HAP-1 (cell line): ENCODE results near the gene NXPE1.

ENCODE experiments used
- DNase-seq, 2 experiments: peaks; one replicate each; pipeline ENCODE4 v3.0.0-alpha.2; 2016 to 2020; ENCODE audit warnings: low spot score in 2 of 2
- H3K27me3 ChIP-seq: fragments of 250-450 bp; sonication (Bioruptor Pico); 2 replicates; pipeline ENCODE4 v1.5.1; 2020; ENCODE audit warnings: low read depth, mild to moderate bottlenecking, moderate library complexity
- H3K36me3 ChIP-seq: fragments of 250-450 bp; sonication (Bioruptor Pico); replicated peaks from 2 replicates; pipeline ENCODE4 v1.5.1; 2020; ENCODE audit warnings: mild to moderate bottlenecking
- H3K4me1 ChIP-seq: fragments of 250-450 bp; sonication (Bioruptor Pico); 2 replicates; pipeline ENCODE4 v1.5.1; 2020; ENCODE audit warnings: mild to moderate bottlenecking
- H3K4me3 ChIP-seq: fragments of 250-450 bp; sonication (Bioruptor Pico); 2 replicates; pipeline ENCODE4 v1.5.1; 2020; ENCODE audit warnings: mild to moderate bottlenecking, moderate library complexity
- H3K9me3 ChIP-seq: fragments of 250-450 bp; sonication (Bioruptor Pico); 2 replicates; pipeline ENCODE4 v1.5.1; 2020; ENCODE audit warnings: mild to moderate bottlenecking, moderate library complexity
- in situ Hi-C: fragments of 300-500 bp; cut with MboI; formaldehyde crosslinking; loops from 3 replicates; pipeline ENCODE4 v1.14.3; 2020; ENCODE audit warnings: low sequenced_read_pairs, inconsistent platforms, mixed read lengths

Gene NXPE1

DNA sequence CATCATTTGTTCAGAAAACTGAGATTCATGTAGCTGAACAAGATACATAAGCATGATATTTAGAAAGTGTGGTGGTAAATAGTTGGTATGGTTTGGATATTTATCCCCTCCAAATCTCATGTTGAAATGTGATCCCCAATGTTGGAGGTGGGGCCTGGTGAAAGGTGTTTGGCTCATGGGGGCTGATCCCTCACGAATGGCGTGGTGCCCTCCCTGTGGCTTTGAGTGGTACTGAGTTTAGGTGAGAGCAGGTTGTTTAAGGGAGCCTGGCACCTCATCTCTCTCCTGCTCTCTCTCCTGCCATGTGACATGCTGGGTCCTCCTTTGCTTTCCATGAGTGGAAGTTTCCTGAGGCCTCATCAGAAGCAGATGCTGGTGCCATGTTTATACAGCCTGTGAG lies 48.1 kb downstream of the NXPE1 start:
- H3K9me3 ChIP-seq: no peaks in the 10 kb centered on the region; the same call in 1 of the 2 replicates
- in situ Hi-C loops: no loop called here
- no peak for DNase-seq

DNA sequence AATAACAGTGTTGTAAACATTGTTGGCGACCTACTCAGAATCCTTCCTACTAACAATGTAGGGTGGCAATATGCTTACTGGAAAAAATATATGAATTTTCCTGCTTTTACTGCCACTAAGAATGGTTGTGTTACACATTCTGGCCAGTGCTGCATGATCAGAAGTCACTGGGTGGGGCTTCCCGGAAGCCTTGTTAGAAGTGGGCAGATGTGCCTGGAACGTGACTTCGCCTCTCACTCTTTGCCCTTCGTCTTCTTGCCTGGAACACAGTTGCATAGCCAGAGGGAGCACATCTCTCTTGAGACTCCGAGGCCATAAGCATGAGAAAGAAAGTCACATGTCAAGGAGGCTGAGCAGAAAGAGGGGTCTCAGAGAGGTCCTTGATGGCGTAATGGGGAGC lies 48.6 kb downstream of the NXPE1 start:
- no peaks in the 10 kb centered on the region; the same call in 1 of the 2 replicates for H3K9me3 ChIP-seq
- H3K4me3 ChIP-seq: no peak overlapping the region
- DNase-seq: no peak
- no peaks in the 10 kb centered on the region for H3K27me3 ChIP-seq
- no peaks in the 10 kb centered on the region for H3K36me3 ChIP-seq
- in situ Hi-C loops: no loop called here
- H3K4me1 ChIP-seq: no peaks in the 10 kb centered on the region

More for the DNA sequence above, 48.1 kb downstream of the NXPE1 start:
- Histone ChIP-seq H3K36me3 (no peaks in the 10 kb centered on the region), H3K27me3 (no peaks in the 10 kb centered on the region), H3K4me3 (no peak overlapping the region), H3K4me1 (no peaks in the 10 kb centered on the region)

DNA sequence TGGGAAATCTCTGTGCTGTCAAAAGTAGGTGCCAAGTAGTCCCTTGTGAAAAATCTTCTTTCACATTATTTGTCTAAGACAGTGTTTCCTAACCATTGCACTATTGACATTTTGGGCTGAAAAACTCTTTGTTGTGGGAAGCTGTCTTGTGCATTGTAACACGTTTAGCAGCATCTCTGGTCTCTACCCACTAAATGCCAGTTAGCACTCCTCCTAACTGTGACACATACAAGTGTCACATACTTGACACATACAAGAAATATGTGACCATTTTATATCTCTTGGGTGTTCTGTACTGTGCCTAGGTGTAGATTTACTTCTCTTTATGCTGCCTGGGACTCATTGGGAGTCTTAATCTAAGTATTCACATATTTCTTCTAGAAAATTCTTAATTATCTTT lies 57.8 kb downstream of the NXPE1 start:
- Histone ChIP-seq H3K36me3 (no peaks in the 10 kb centered on the region), H3K9me3 (no peaks in the 10 kb centered on the region), H3K4me1 (no peaks in the 10 kb centered on the region), H3K4me3 (no peak overlapping the region), H3K27me3 (no peaks in the 10 kb centered on the region)
- in situ Hi-C loops: no loop called here
- no peak for DNase-seq

DNA sequence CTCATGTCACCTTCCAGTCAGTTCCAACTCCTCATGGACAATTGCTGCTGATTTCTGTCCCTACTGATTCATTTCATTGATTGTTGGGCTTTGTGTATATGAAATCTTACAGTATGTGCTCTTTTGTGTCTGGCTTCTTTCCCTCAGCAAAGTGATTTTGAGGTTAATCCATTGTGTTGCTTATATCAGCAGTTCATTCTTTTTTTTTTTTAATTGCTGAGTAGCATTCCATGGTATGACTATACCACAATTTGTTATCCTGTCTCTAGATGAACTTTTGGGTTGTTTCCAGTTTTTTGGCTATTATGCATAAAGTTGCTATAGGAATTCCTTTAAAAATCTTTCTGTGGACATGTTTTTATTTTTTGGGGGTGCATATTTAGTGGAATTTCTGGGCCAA lies 59.9 kb downstream of the NXPE1 start:
- H3K9me3 ChIP-seq: no peaks in the 10 kb centered on the region
- no peaks in the 10 kb centered on the region for H3K27me3 ChIP-seq
- no peak for DNase-seq
- no peaks in the 10 kb centered on the region for H3K4me1 ChIP-seq
- in situ Hi-C loops: no loop called here
- H3K4me3 ChIP-seq: no peak overlapping the region
- no peaks in the 10 kb centered on the region for H3K36me3 ChIP-seq

DNA sequence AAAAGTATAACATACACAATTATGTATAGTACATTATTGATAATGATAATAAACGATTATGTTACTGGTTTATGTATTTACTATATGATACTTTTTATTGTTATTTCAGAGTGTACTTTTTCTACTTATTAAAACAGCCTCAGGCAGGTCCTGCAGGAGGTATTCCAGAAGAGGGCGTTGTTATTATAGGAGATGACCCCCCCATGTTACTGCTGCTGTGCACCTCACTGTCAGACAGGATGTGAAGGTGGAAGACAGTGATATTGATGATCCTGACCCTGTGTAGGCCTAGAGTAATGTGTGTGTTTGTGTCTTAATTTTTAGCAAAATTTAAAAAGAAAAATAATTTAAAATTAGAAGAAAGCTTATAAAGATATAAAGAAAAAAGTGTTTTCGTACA lies 62.8 kb downstream of the NXPE1 start:
- Histone ChIP-seq H3K4me3 (no peak overlapping the region), H3K9me3 (no peaks in the 10 kb centered on the region), H3K4me1 (no peaks in the 10 kb centered on the region), H3K36me3 (no peaks in the 10 kb centered on the region), H3K27me3 (no peaks in the 10 kb centered on the region)
- in situ Hi-C loops: no loop called here
- DNase-seq: no peak

DNA sequence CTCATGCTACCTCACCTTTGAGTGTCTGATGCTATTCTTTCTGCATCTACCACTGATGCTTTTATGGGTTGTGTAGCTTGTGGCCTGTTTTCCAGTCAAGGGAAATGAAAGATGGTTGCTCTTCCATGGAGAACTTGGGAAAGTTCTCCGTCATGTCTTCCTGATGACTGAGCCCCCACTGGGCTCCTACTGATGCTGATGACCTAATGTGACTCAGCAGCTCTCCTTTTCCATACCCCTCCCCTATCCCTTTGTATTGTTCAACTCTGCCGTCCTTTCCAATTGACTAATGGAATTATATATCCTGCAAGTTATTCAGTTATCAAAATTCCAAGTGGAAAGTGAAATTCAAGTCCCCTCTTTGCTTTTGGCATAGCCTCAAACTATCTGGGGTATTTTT lies 75.8 kb downstream of the NXPE1 start:
- H3K4me1 ChIP-seq: no peaks in the 10 kb centered on the region
- H3K9me3 ChIP-seq: no peaks in the 10 kb centered on the region
- no peak overlapping the region for H3K4me3 ChIP-seq
- no peak for DNase-seq
- no peaks in the 10 kb centered on the region for H3K36me3 ChIP-seq
- no peaks in the 10 kb centered on the region for H3K27me3 ChIP-seq
- in situ Hi-C loops: no loop called here

DNA sequence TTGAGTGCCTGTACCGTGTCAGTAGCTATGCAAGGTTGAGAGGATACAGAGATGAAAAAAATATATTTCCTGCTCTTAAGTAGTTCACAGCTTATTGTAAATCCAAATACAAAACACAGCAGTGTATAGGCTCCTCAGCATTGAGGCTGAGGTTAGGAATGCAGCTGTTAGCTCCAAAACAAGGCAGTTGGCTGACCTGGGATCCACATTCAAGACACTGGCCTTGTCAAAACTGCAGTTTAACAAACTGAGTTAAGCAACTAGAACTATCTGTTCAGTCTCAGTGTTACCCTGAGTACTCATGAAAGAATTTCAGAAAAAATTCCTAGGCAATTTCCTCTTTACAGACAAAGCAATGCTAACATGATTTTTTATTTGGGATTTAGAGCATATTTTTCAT lies 77.6 kb downstream of the NXPE1 start:
- in situ Hi-C loops: no loop called here
- no peak for DNase-seq
- no peaks in the 10 kb centered on the region for H3K9me3 ChIP-seq
- no peak overlapping the region for H3K4me3 ChIP-seq
- H3K4me1 ChIP-seq: no peaks in the 10 kb centered on the region
- H3K27me3 ChIP-seq: no peaks in the 10 kb centered on the region
- H3K36me3 ChIP-seq: no peaks in the 10 kb centered on the region

DNA sequence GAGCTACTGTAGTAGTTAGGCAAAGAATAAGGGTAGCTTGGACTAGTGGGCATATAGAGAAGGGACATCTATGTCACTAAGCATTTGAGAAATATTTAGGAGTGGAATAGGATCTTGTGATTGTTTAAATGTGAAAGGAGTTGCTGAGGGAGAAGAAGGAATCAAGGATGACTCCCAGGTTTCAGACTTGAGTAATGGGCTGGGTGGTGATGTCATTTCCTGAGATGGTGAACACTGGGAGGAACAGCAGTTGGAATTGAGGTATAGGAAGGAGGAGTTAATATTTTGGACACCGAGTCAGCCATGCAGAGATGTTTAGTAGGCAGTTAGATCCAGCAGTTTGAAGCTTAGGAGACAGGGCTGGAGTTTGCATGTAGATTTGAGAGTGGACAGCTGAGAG lies 80.3 kb downstream of the NXPE1 start:
- no peak for DNase-seq
- no peaks in the 10 kb centered on the region for H3K36me3 ChIP-seq
- H3K4me3 ChIP-seq: no peak overlapping the region
- no peaks in the 10 kb centered on the region for H3K27me3 ChIP-seq
- H3K9me3 ChIP-seq: no peaks in the 10 kb centered on the region
- H3K4me1 ChIP-seq: no peaks in the 10 kb centered on the region
- in situ Hi-C loops: no loop called here

DNA sequence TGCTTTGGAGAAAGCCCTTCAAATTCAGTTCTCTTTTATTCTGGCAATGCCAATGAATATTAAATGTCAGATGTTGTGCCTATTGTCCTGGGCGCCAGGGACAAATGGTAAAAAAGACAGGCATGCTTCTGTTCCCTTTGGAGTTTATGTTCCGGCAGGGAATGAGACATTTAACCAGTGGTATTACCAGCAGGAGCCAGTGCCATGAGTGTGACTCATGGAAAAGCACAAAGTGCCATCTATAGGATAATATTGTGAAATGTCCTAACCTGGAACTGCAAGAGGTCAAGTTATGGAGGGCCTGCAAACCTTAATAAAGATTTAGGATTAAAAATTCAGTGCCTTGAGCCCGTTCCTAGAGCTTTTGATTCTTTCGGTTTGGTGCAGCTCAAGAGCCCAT lies 80.9 kb downstream of the NXPE1 start:
- Histone ChIP-seq H3K36me3 (no peaks in the 10 kb centered on the region), H3K27me3 (no peaks in the 10 kb centered on the region), H3K9me3 (no peaks in the 10 kb centered on the region), H3K4me3 (no peak overlapping the region), H3K4me1 (no peaks in the 10 kb centered on the region)
- in situ Hi-C loops: no loop called here
- DNase-seq: no peak

DNA sequence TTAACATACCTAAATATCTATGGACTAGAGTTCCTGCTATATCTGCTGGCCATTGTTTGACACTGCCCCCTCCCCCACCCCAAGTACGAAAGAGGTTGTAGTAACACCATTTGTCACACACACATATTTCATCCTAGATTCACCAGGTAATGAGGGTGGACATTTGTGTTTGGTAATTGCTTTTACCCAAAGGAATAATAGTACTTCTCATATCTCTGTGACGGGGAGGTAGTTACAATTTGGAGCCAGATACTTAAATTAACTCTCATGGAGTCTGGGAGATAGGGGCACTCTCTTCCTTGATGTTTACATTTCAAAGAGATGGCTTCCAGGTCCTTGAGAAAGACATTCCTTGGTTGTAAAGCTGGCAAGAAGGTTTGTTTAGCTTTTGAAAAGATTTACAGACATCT lies 81.7 kb downstream of the NXPE1 start:
- Histone ChIP-seq H3K9me3 (no peaks in the 10 kb centered on the region), H3K36me3 (no peaks in the 10 kb centered on the region), H3K4me1 (no peaks in the 10 kb centered on the region), H3K27me3 (no peaks in the 10 kb centered on the region), H3K4me3 (no peak overlapping the region)
- no peak for DNase-seq
- in situ Hi-C loops: no loop called here

DNA sequence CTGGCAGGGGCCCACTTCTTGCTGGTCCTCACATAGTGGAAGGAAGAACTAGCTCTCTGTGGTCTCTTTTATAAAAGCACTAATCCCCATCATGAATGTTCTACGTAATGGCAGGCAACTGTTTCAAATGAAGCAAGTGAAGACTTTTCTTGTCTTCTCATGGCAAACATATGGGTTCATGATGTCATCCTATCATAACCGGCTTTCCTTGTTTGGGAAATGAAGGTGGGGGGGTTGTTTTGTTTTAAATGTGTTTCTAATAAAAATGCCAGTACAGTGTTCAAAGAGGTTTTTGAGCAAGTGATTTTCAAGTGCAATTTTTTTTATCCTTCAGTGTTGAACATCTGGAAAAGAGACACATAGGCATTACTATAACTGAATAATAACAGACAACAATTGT lies 87.0 kb downstream of the NXPE1 start:
- no peak for DNase-seq

More for the DNA sequence above, 87.0 kb downstream of the NXPE1 start:
- Histone ChIP-seq H3K4me3 (no peak overlapping the region), H3K36me3 (no peaks in the 10 kb centered on the region), H3K27me3 (no peaks in the 10 kb centered on the region), H3K4me1 (no peaks in the 10 kb centered on the region), H3K9me3 (no peaks in the 10 kb centered on the region)
- in situ Hi-C loops: no loop called here
